Right lobe of liver (tissue), 6 donors: Measurements from ENCODE around the gene CHIA. TPM values are rescaled to one million over a fixed set of nuclear protein-coding genes. Genes with fewer than 3 reads are reported as not detected.

Experiments
- ATAC-seq, 4 donors: fragments of 200-7000 bp; cut with Tn5 transposase; one replicate each; pipeline ENCODE4 v1.9.1; 2020; ENCODE audit warnings: mild to moderate bottlenecking in 4 of 4, moderate library complexity in 4 of 4
- DNase-seq, 3 donors: peaks; one replicate each; pipeline ENCODE4 v3.0.0-alpha.2; 2020
- H3K27ac ChIP-seq, 3 donors: fragments of 200-600 bp; one replicate each; pipeline ENCODE4 v1.8.0; 2022
- H3K27me3 ChIP-seq, 2 donors: fragments of 200-600 bp; one replicate each; pipeline ENCODE4 v1.8.0; 2022
- H3K36me3 ChIP-seq, 4 donors: fragments of 200-600 bp; sonication (generic) in 1 of 4; one replicate each; pipeline versions ENCODE4 v1.5.1 to v1.8.0; 2017 to 2022; ENCODE audit warnings: control low read depth in 1 of 4
- H3K4me1 ChIP-seq, 4 donors: fragments of 200-600 bp; sonication (generic) in 1 of 4; one replicate each; pipeline versions ENCODE4 v1.5.1 to v1.8.0; 2017 to 2022; ENCODE audit warnings: control low read depth in 1 of 4
- H3K4me3 ChIP-seq, 3 donors: fragments of 200-600 bp; one replicate each; pipeline ENCODE4 v1.8.0; 2022
- H3K9me3 ChIP-seq, 4 donors: fragments of 200-600 bp; sonication (generic) in 1 of 4; one replicate each; pipeline versions ENCODE4 v1.5.1 to v1.8.0; 2017 to 2022; ENCODE audit warnings: control low read depth in 1 of 4
- POLR2A ChIP-seq: fragments of 450-650 bp; IDR thresholded peaks from one replicate; pipeline ENCODE4 v1.6.1; 2017; ENCODE audit warnings: antibody characterized with exemption, mild to moderate bottlenecking
- WGBS: methylation state at CpG from one replicate; pipeline ENCODE4 v1.1.6; 2018; ENCODE audit warnings: low coverage, low lambda C conversion rate; ENCODE audit not compliant: insufficient coverage; ENCODE audit errors: missing lambda C conversion rate; 5-methylcytosine and 5-hydroxymethylcytosine counted together
- intact Hi-C, 2 donors: fragments of 100-400 bp; cut with DNase I; formaldehyde crosslinking; loops; one replicate each; pipeline versions ENCODE4 v1.11.2 to v1.14.1; 2022
- total RNA-seq, 6 experiments: library from RNA; depleted of rRNA in 2 of 6; stranded (reverse); fragments of >200 nt in 2 of 6; fragmentation: NEBNext Ultra II Directional in 3 of 6; extraction: Animal tissue kit (Norgen Biotek cat#: 25700) in 3 of 6; gene quantifications; one replicate each; pipeline versions ENCODE4 v1.1.0 to v1.2.4, GENCODE V29; 2016 to 2023
- TF ChIP-seq, protein P1 (sequence below), 4 donors: fragments of 200-600 bp in 3 of 4; fragments of 450-650 bp in 1 of 4; IDR thresholded peaks; one replicate each; pipeline versions ENCODE4 v1.5.1 to v1.8.0; 2016 to 2022; ENCODE audit warnings: antibody characterized with exemption in 4 of 4, mild to moderate bottlenecking in 2 of 4
- donor health status: DM: no; HTN: yes; CAD: no.
- donor health status: DM: no; HTN: no; CAD: no.
- donor health status: DM: no; HTN: no; CAD: no.
- donor health status: DM: no; HTN: yes; CAD: no.
- donor health status: DM: no; HTN: yes; CAD: no.

The CHIA gene
- total RNA-seq, 6 experiments from 2014 or later, result not detected

DNA sequence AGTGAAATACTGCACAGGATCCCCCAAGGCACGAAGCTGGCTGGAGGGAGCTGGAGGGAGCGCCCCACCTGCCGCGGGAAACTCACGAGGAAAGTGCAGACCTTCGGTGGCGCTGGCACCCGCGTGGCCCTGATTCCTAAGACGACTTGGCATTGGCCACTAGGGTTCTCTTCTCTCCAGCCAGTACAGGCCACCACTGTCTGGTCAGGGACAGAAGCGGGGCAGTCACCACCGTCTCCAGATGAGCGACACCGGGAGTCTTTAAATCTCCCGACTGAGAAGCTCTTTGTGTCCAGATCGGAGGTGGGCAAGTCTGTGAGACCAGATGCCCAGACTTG is 19.2 kb upstream of the CHIA start:
- H3K4me1 ChIP-seq, result no peaks in the 10 kb centered on the region
- no peak for ATAC-seq
- peaks cover 0 to 8% of the 10 kb centered on the region in 2 donors for H3K27me3 ChIP-seq
- intact Hi-C loops, result no loop called here
- 20% methylated on average over 15 of the region's 16 CpGs for WGBS
- no peaks in the 10 kb centered on the region for H3K9me3 ChIP-seq
- DNase-seq, result no peak
- no peak for TF ChIP-seq POLR2A
- TF ChIP-seq, protein P1, sequence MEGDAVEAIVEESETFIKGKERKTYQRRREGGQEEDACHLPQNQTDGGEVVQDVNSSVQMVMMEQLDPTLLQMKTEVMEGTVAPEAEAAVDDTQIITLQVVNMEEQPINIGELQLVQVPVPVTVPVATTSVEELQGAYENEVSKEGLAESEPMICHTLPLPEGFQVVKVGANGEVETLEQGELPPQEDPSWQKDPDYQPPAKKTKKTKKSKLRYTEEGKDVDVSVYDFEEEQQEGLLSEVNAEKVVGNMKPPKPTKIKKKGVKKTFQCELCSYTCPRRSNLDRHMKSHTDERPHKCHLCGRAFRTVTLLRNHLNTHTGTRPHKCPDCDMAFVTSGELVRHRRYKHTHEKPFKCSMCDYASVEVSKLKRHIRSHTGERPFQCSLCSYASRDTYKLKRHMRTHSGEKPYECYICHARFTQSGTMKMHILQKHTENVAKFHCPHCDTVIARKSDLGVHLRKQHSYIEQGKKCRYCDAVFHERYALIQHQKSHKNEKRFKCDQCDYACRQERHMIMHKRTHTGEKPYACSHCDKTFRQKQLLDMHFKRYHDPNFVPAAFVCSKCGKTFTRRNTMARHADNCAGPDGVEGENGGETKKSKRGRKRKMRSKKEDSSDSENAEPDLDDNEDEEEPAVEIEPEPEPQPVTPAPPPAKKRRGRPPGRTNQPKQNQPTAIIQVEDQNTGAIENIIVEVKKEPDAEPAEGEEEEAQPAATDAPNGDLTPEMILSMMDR (IDR thresholded peaks at IDR 0.05), result no peak
- no peak overlapping the region for H3K27ac ChIP-seq
- no peaks in the 10 kb centered on the region for H3K36me3 ChIP-seq
- H3K4me3 ChIP-seq, result no peak overlapping the region

DNA sequence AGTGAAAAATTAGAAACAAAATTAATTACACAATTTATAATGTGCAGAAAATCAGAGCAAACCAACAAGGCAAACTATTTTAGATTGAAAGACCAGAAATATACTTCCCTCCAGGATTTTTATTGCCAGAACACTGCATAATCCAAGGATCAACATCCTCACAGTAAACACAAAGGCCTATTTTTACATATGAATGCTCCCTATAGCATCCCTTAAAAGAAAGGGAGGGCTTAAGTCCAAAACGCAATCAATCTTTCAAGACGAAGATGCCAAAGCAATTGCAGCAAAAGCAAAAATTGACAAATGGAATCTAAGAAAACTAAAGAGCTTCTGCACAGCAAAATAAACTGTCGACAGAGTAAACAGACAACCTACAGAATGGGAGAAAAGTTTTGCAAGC is 18.6 kb upstream of the CHIA start:
- no peaks in the 10 kb centered on the region for H3K9me3 ChIP-seq
- no peaks in the 10 kb centered on the region for H3K4me1 ChIP-seq
- TF ChIP-seq, protein P1 (IDR thresholded peaks at IDR 0.05), result no peak
- no peak for TF ChIP-seq POLR2A
- H3K4me3 ChIP-seq, result no peak overlapping the region
- H3K36me3 ChIP-seq, result no peaks in the 10 kb centered on the region
- no peak overlapping the region for H3K27ac ChIP-seq
- WGBS, result 48% methylated on average over 3 of the region's 3 CpGs
- DNase-seq (no peak), ATAC-seq (no peak)
- intact Hi-C loops, result no loop called here
- H3K27me3 ChIP-seq, result peaks cover 0 to 8% of the 10 kb centered on the region in 2 donors

DNA sequence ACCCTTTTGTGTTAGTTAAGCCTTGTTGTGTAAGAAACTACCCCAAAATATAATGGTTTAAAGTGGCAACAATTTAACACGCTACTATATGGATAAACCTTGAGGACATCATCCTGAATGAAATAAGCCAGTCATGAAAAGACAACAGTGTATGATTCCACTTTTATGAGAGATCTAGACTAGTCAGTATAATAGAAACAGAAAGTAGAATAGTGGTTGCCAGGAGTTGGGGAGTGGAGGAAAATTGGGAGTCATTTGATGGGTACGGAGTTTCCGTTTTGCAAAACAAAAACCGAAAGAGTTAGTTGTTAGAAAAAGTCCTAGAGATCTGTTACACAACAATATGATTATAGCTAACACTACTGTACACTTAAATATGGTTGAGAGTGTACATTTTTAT is 16.0 kb upstream of the CHIA start:
- Histone ChIP-seq H3K36me3 (no peaks in the 10 kb centered on the region), H3K9me3 (no peaks in the 10 kb centered on the region), H3K27me3 (peaks cover 0 to 8% of the 10 kb centered on the region in 2 donors), H3K27ac (no peak overlapping the region), H3K4me1 (no peaks in the 10 kb centered on the region), H3K4me3 (no peak overlapping the region)
- intact Hi-C loops, result no loop called here
- no peak for TF ChIP-seq POLR2A
- TF ChIP-seq, protein P1 (IDR thresholded peaks at IDR 0.05), result no peak
- no peak for ATAC-seq
- WGBS, result 82% methylated on average over 4 of the region's 4 CpGs
- no peak for DNase-seq

DNA sequence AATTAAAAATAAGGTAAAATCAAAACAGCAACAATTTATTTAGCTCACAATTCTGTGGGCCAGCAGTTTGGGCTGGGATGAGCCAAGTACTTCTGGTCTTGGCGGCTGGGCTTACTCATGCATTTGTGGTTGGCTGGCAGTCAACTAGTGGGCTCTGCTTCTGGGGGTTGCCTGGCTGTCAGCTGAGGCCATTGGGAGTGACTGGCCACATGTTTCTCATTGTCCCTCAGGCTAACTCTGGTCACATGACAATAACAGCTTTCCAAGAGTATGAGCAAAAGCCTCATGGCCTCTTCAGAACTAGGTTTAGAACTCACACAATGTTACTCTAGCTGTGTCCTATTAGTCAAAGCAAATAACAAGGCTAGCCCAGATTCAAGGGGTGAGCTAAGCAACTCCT is 15.6 kb upstream of the CHIA start:
- DNase-seq, result no peak
- WGBS, result 64% methylated on average over 1 of the region's 1 CpG
- Histone ChIP-seq H3K4me1 (no peaks in the 10 kb centered on the region), H3K27ac (no peak overlapping the region), H3K36me3 (no peaks in the 10 kb centered on the region), H3K9me3 (no peaks in the 10 kb centered on the region), H3K27me3 (peaks cover 0 to 8% of the 10 kb centered on the region in 2 donors), H3K4me3 (no peak overlapping the region)
- no peak for ATAC-seq
- TF ChIP-seq, protein P1 (IDR thresholded peaks at IDR 0.05), result no peak
- no peak for TF ChIP-seq POLR2A
- intact Hi-C loops, result no loop called here

DNA sequence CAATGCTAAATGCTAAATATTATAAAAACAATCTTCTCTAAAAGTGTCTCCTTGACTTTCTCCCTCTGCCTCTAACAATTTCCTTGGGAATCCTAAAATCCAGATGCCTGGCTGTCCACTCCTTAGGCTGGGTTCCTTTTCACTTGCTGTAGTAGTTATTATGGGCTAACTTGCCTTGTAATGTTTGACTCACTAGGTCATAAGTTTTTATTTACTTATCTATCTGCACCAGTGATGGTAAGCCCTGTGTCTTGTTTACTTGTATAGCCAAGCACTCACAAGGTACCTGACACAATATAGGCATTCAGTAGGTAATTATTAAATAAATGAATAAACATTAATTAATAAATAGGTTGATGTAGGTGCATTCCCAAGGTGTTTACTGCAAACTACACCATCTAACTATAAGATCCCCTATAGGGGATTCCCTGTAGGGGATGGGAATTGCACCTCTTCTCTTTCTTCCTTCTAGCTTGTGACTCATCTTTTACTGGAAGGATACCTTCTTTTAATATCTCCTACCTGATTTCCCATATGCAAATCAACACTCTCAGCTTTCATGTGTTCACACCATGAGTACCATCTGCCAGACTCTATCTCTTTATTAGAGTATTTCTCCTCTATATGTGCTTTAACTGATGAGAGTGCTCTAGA is 14.7 kb upstream of the CHIA start:
- Histone ChIP-seq H3K27me3 (peaks cover 0 to 1% of the 10 kb centered on the region in 2 donors), H3K4me3 (no peak overlapping the region), H3K36me3 (no peaks in the 10 kb centered on the region), H3K4me1 (no peaks in the 10 kb centered on the region), H3K27ac (no peak overlapping the region), H3K9me3 (no peaks in the 10 kb centered on the region)
- no peak for TF ChIP-seq POLR2A
- TF ChIP-seq, protein P1 (IDR thresholded peaks at IDR 0.05), result no peak
- DNase-seq, result no peak
- intact Hi-C loops, result no loop called here
- ATAC-seq, result no peak
